WTC11 (cell line): ENCODE measurements around the gene MCM3AP. TPM values are rescaled to one million over a fixed set of nuclear protein-coding genes. Genes with fewer than 3 reads are reported as not detected.

ENCODE experiments used
- ATAC-seq: fragments of 200-7000 bp; cut with Tn5 transposase; 2 replicates; pipeline ENCODE4 v1.10.0; 2021; ENCODE audit warnings: mild to moderate bottlenecking, moderate library complexity
- CTCF ChIA-PET: fragments of 300-600 bp; sonication (Branson Sonifier 250); formaldehyde crosslinking; loops from one replicate; lab custom pipeline; 2021; ENCODE audit warnings: antibody characterized with exemption; lab: Charles Lee
- POLR2A ChIA-PET: fragments of 350-600 bp; sonication (Branson Sonifier 250); formaldehyde crosslinking; loops from one replicate; lab custom pipeline; 2021; ENCODE audit warnings: antibody characterized with exemption; lab: Charles Lee
- DNase-seq: peaks from one replicate; pipeline ENCODE4 v3.0.0; 2021; ENCODE audit warnings: low spot score
- H3K27ac Mint-ChIP-seq: 2 replicates; pipeline ENCODE4 v1.8.0; 2021; ENCODE audit warnings: mixed read lengths
- H3K27me3 Mint-ChIP-seq: 2 replicates; pipeline ENCODE4 v1.8.0; 2021; ENCODE audit warnings: low read depth, mild to moderate bottlenecking, moderate library complexity, mixed read lengths
- H3K36me3 Mint-ChIP-seq: 2 replicates; pipeline ENCODE4 v1.8.0; 2021; ENCODE audit warnings: mixed read lengths
- H3K4me1 Mint-ChIP-seq: 2 replicates; pipeline ENCODE4 v1.8.0; 2022; ENCODE audit warnings: mixed read lengths
- H3K4me3 Mint-ChIP-seq: 2 replicates; pipeline ENCODE4 v1.8.0; 2021; ENCODE audit warnings: mild to moderate bottlenecking, moderate library complexity, mixed read lengths
- H3K9me3 Mint-ChIP-seq: 2 replicates; pipeline ENCODE4 v1.8.0; 2021; ENCODE audit warnings: mixed read lengths
- CREB1 ChIP-seq: sonication (generic); formaldehyde crosslinking; IDR thresholded peaks from 2 replicates; pipeline ENCODE4 v1.8.0; 2023; ENCODE audit warnings: mild to moderate bottlenecking, missing genetic modification reagents
- E2F5 ChIP-seq: sonication (generic); formaldehyde crosslinking; IDR thresholded peaks from 2 replicates; pipeline ENCODE4 v1.8.1; 2022; ENCODE audit warnings: mild to moderate bottlenecking, moderate library complexity, missing genetic modification reagents
- ESRRA ChIP-seq: sonication (generic); formaldehyde crosslinking; IDR thresholded peaks from 2 replicates; pipeline ENCODE4 v1.8.1; 2022; ENCODE audit warnings: mild to moderate bottlenecking, missing genetic modification reagents, borderline replicate concordance
- GABPB1 ChIP-seq: sonication (generic); formaldehyde crosslinking; IDR thresholded peaks from 2 replicates; pipeline ENCODE4 v1.8.1; 2023; ENCODE audit warnings: mild to moderate bottlenecking, missing genetic modification reagents
- IRF1 ChIP-seq: sonication (generic); formaldehyde crosslinking; IDR thresholded peaks from 2 replicates; pipeline ENCODE4 v1.8.0; 2023; ENCODE audit warnings: missing genetic modification reagents
- JUN ChIP-seq: sonication (generic); formaldehyde crosslinking; IDR thresholded peaks from 2 replicates; pipeline ENCODE4 v1.8.0; 2023; ENCODE audit warnings: mild to moderate bottlenecking, missing genetic modification reagents
- KAT7 ChIP-seq: sonication (generic); formaldehyde crosslinking; IDR thresholded peaks from 2 replicates; pipeline ENCODE4 v1.8.1; 2023; ENCODE audit warnings: missing genetic modification reagents, mild to moderate bottlenecking, borderline replicate concordance
- MAX ChIP-seq: sonication (generic); formaldehyde crosslinking; IDR thresholded peaks from 2 replicates; pipeline ENCODE4 v1.8.0; 2022; ENCODE audit warnings: mild to moderate bottlenecking, missing genetic modification reagents
- MYBL2 ChIP-seq: sonication (generic); formaldehyde crosslinking; IDR thresholded peaks from 2 replicates; pipeline ENCODE4 v1.8.1; 2023; ENCODE audit warnings: mild to moderate bottlenecking, moderate library complexity, missing genetic modification reagents
- NR2C2 ChIP-seq: sonication (generic); formaldehyde crosslinking; IDR thresholded peaks from 2 replicates; pipeline ENCODE4 v1.8.0; 2022; ENCODE audit warnings: mild to moderate bottlenecking, missing genetic modification reagents
- PREB ChIP-seq: sonication (generic); formaldehyde crosslinking; IDR thresholded peaks from 2 replicates; pipeline ENCODE4 v1.8.1; 2022; ENCODE audit warnings: mild to moderate bottlenecking, missing genetic modification reagents, moderate library complexity, borderline replicate concordance
- PRRX2 ChIP-seq: fragments of 250-450 bp; sonication (Bioruptor Pico); IDR thresholded peaks from 2 replicates; pipeline ENCODE4 v1.8.0; 2021; ENCODE audit warnings: mild to moderate bottlenecking
- RORB ChIP-seq: fragments of 250-450 bp; sonication (Bioruptor Pico); IDR thresholded peaks from 2 replicates; pipeline ENCODE4 v1.9.0; 2021; ENCODE audit warnings: mild to moderate bottlenecking
- TEAD1 ChIP-seq: sonication (generic); formaldehyde crosslinking; IDR thresholded peaks from 2 replicates; pipeline ENCODE4 v1.8.0; 2022; ENCODE audit warnings: mild to moderate bottlenecking, missing genetic modification reagents
- ZNF219 ChIP-seq: sonication (generic); formaldehyde crosslinking; IDR thresholded peaks from 2 replicates; pipeline ENCODE4 v1.8.0; 2023; ENCODE audit warnings: missing genetic modification reagents, mild to moderate bottlenecking, borderline replicate concordance
- ZNF232 ChIP-seq: sonication (generic); formaldehyde crosslinking; IDR thresholded peaks from 2 replicates; pipeline ENCODE4 v1.8.0; 2022; ENCODE audit warnings: mild to moderate bottlenecking, missing genetic modification reagents
- ZNF416 ChIP-seq: fragments of 250-450 bp; sonication (Bioruptor Pico); IDR thresholded peaks from 2 replicates; pipeline ENCODE4 v1.9.0; 2021; ENCODE audit warnings: mild to moderate bottlenecking, inconsistent platforms
- ZNF512 ChIP-seq: sonication (generic); formaldehyde crosslinking; IDR thresholded peaks from 2 replicates; pipeline ENCODE4 v1.8.1; 2022; ENCODE audit warnings: missing genetic modification reagents, borderline replicate concordance
- ZNF532 ChIP-seq: fragments of 250-450 bp; sonication (Bioruptor Pico); IDR thresholded peaks from 2 replicates; pipeline ENCODE4 v1.9.0; 2021; ENCODE audit warnings: mild to moderate bottlenecking, borderline replicate concordance
- total RNA-seq: library from RNA; stranded (reverse); gene quantifications from 3 replicates; pipeline ENCODE4 v1.2.3, GENCODE V29; 2021

MCM3AP gene
- total RNA-seq, 1 experiment from 2014 or later, result 167 TPM

DNA sequence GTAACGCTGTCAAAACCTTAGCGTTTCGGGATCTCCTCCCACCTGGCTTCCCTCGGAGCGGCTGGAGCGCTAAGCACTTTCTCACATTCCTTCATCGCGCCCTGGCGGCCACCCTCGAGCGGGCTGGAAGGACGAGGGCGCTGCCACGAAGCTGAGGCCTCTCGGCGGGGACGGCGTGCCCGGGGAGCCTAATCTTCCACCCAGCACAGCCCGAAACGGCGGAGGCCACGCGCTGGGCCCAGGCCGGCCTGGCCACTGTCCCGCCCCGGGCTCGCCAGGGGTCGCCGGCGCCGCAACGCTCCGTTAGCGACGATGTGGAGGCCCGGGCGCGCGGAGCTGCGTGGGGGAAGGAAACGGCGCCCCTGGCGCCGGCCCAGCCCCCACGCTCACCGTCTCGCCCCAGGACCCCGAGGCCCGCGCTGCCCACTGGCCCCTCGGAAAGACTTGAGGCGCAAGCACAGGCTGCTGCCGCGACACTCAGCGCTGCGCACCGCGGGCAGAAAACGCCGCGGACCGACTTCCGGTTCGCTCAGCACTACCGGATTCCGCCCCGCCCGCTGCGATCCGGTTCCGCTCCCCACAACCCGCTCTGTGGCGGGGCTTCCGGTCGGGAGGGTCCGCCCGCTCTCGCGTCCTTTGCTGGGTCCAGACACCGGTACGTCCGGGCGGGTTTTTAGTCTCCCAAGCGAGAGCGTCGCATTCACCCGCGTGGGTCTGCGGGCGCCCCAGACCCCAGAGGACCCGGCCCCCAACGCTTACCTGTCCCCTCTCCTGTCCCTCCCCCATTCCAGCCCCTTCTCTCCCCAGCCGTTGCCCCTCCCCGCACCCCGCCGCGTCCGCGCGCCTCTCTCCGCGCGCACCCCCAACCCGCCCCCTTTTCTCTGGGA lies 593 bp upstream of the MCM3AP start, which contains the start of gene YBEY (continued):
- TF ChIP-seq ZNF532 (CRISPR knock-in tag) (no peak), GABPB1 (peak; percentile 87), IRF1 (CRISPR knock-in tag) (no peak; the same call in 1 of the 2 replicates), MAX (CRISPR knock-in tag) (peak; percentile 38), PREB (CRISPR knock-in tag) (peak; percentile 10; the same call in 1 of the 2 replicates), ZNF416 (CRISPR knock-in tag) (no peak), CREB1 (no peak), ZNF219 (CRISPR knock-in tag) (0 out of 2 replicates have a peak, but pooled peaks have one; percentile 81), E2F5 (CRISPR knock-in tag) (peak; percentile 73), TEAD1 (CRISPR knock-in tag) (peak; percentile 66; the same call in 1 of the 2 replicates), JUN (CRISPR knock-in tag) (peak; percentile 50; the same call in 1 of the 2 replicates), MYBL2 (CRISPR knock-in tag) (peak; percentile 78), ZNF512 (no peak), ZNF232 (0 out of 2 replicates have a peak, but pooled peaks have one; percentile 20), KAT7 (peak; percentile 93; the same call in 1 of the 2 replicates), ESRRA (CRISPR knock-in tag) (peak; percentile 71; the same call in 1 of the 2 replicates)

DNA sequence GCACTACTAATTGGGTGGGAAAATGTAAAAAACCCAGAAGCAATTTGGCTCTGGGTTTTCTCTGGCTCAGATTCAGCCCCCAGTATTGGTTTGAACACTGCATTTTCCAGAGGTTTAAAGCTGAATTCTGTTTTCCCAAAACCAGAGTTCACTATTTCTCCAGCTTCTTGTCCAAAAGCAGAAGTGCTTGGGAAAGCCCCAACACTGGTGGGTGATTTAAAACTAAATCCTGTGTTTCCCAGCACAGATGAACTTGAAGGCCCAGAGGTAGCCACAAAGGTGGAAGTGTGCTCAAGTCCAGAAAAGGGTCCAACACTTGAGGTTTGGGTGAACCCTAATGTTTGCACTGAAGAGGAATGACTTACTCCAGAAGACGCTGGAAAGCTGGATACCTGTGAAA lies 678 bp downstream of the MCM3AP start:
- ATAC-seq, result no peak
- Mint-ChIP-seq H3K27ac (no peak overlapping the region), H3K4me3 (peak overlapping the region; percentile 88), H3K9me3 (no peaks in the 10 kb centered on the region), H3K36me3 (peaks cover 30% of the 10 kb centered on the region), H3K4me1 (peaks cover 47% of the 10 kb centered on the region)
- ChIA-PET CTCF (no interaction called here), POLR2A (interaction anchor here (0.6 to 1.4 kb wide), 2 partner anchors 38 to 223 kb away, joined by 3 to 9 read pairs; no protein-coding TSS in a partner anchor)
- DNase-seq, result no peak
- TF ChIP-seq CREB1, result no peak
- TF ChIP-seq NR2C2 (CRISPR knock-in tag), result no peak
- no peak for TF ChIP-seq RORB (CRISPR knock-in tag)
- no peak for TF ChIP-seq PRRX2 (CRISPR knock-in tag)
- TF ChIP-seq, all 79 proteins: peak for 0
- no peaks in the 10 kb centered on the region for H3K27me3 Mint-ChIP-seq
